Neural cell (in vitro differentiated cells): ENCODE measurements around the gene ARHGEF25. TPM values are rescaled to one million over a fixed set of nuclear protein-coding genes. Genes with fewer than 3 reads are reported as not detected.

Experiments used
- H2AFZ ChIP-seq: fragments of 200-600, 300-800 bp; sonication (generic), shearing (Covaris generic); 2 replicates; pipeline ENCODE4 v1.6.0; 2014; ENCODE audit warnings: low read depth, mild to moderate bottlenecking, antibody characterized with exemption, low read length, moderate library complexity
- H3F3A ChIP-seq: fragments of 200-600 bp; shearing (Covaris generic); 2 replicates; pipeline ENCODE4 v1.6.1; 2016; ENCODE audit warnings: mild to moderate bottlenecking, moderate library complexity, mixed read lengths, antibody characterized with exemption, low read length; ENCODE audit not compliant: insufficient read depth, poor library complexity, severe bottlenecking
- H3K27ac ChIP-seq: fragments of 200-600, 300-800 bp; sonication (generic), shearing (Covaris generic); 2 replicates; pipeline ENCODE4 v1.5.1; 2014; ENCODE audit warnings: mild to moderate bottlenecking, low read length, moderate library complexity
- H3K27me3 ChIP-seq: fragments of 300-800, 200-600 bp; sonication (generic), shearing (Covaris generic); 2 replicates; pipeline ENCODE4 v1.6.0; 2014; ENCODE audit warnings: mild to moderate bottlenecking, low read depth, low read length, moderate library complexity; ENCODE audit not compliant: insufficient read depth
- H3K36me3 ChIP-seq: fragments of 300-800, 200-600 bp; sonication (generic), shearing (Covaris generic); 2 replicates; pipeline ENCODE4 v1.5.1; 2014; ENCODE audit warnings: mild to moderate bottlenecking, antibody characterized with exemption, low read length, moderate library complexity; ENCODE audit not compliant: insufficient read depth
- H3K4me2 ChIP-seq: fragments of 300-800, 200-600 bp; sonication (generic), shearing (Covaris generic); 2 replicates; pipeline ENCODE4 v1.6.0; 2014; ENCODE audit warnings: mild to moderate bottlenecking, low read length
- H3K4me3 ChIP-seq: fragments of 300-800, 200-600 bp; sonication (generic), shearing (Covaris generic); 2 replicates; pipeline ENCODE4 v1.5.1; 2014; ENCODE audit warnings: mild to moderate bottlenecking, low read length, moderate library complexity
- H3K79me2 ChIP-seq: fragments of 200-600 bp; shearing (Covaris generic); replicated peaks from 2 replicates; pipeline ENCODE4 v1.6.0; 2014; ENCODE audit warnings: mild to moderate bottlenecking, low read length, moderate library complexity; ENCODE audit not compliant: insufficient read depth
- H3K9ac ChIP-seq: fragments of 300-800, 200-600 bp; sonication (generic), shearing (Covaris generic); 2 replicates; pipeline ENCODE4 v1.6.1; 2016; ENCODE audit warnings: mild to moderate bottlenecking, low read length, mixed read lengths
- H3K9me2 ChIP-seq: fragments of 200-600 bp; shearing (Covaris generic); 2 replicates; pipeline ENCODE4 v1.6.1; 2016; ENCODE audit warnings: mild to moderate bottlenecking, low read length, mixed read lengths; ENCODE audit not compliant: insufficient read depth
- H3K9me3 ChIP-seq: fragments of 200-600, 300-800 bp; sonication (generic), shearing (Covaris generic); 2 replicates; pipeline ENCODE4 v1.6.1; 2016; ENCODE audit warnings: mild to moderate bottlenecking, mixed run types, low read length, moderate library complexity, mixed read lengths
- H4K20me1 ChIP-seq: fragments of 200-600 bp; shearing (Covaris generic); 2 replicates; pipeline ENCODE4 v1.6.1; 2016; ENCODE audit warnings: mild to moderate bottlenecking, mixed run types; ENCODE audit not compliant: insufficient read depth
- EP300 ChIP-seq: fragments of 450-650 bp; conservative IDR thresholded peaks from 2 replicates; pipeline ENCODE4 v1.6.1; 2014; ENCODE audit warnings: antibody characterized with exemption, mild to moderate bottlenecking, moderate library complexity; ENCODE audit not compliant: poor library complexity, severe bottlenecking
- EZH2 ChIP-seq: fragments of 200-600, 300-800 bp; shearing (Covaris generic), sonication (generic); IDR thresholded peaks from 2 replicates; pipeline ENCODE4 v1.6.1; 2014; ENCODE audit warnings: antibody characterized with exemption, low read length, borderline replicate concordance, mild to moderate bottlenecking; ENCODE audit not compliant: insufficient read depth, poor library complexity, severe bottlenecking
- MXI1 ChIP-seq: fragments of 450-650 bp; conservative IDR thresholded peaks from 2 replicates; pipeline ENCODE4 v1.6.1; 2014; ENCODE audit warnings: antibody characterized with exemption, mild to moderate bottlenecking; ENCODE audit not compliant: poor library complexity, severe bottlenecking
- POLR2AphosphoS5 ChIP-seq: IDR thresholded peaks from 2 replicates; pipeline ENCODE4 v1.6.1; 2012
- RAD21 ChIP-seq: fragments of 450-650 bp; conservative IDR thresholded peaks from 2 replicates; pipeline ENCODE4 v1.6.1; 2014; ENCODE audit warnings: antibody characterized with exemption, mild to moderate bottlenecking, moderate library complexity
- SMC3 ChIP-seq: fragments of 450-650 bp; conservative IDR thresholded peaks from 2 replicates; pipeline ENCODE4 v1.6.1; 2014; ENCODE audit warnings: antibody characterized with exemption, mild to moderate bottlenecking, moderate library complexity; ENCODE audit not compliant: poor library complexity
- TAF1 ChIP-seq: IDR thresholded peaks from 2 replicates; pipeline ENCODE4 v1.6.1; 2012; ENCODE audit warnings: low read depth
- polyA plus RNA-seq: library from polyadenylated mRNA; depleted of rRNA; stranded (reverse); fragments of >200 nt; gene quantifications from 2 replicates; pipeline ENCODE4 v1.2.3, GENCODE V29; 2014
- TF ChIP-seq, protein P1 (sequence below): fragments of 450-650 bp; IDR thresholded peaks from 2 replicates; pipeline ENCODE4 v1.5.1; 2014; ENCODE audit warnings: antibody characterized with exemption, mild to moderate bottlenecking, moderate library complexity; ENCODE audit not compliant: poor library complexity, severe bottlenecking
- TF ChIP-seq, protein P2 (sequence below): IDR thresholded peaks from 2 replicates; pipeline ENCODE4 v1.6.1; 2012; ENCODE audit warnings: borderline replicate concordance

ARHGEF25 gene
- polyA plus RNA-seq, 1 donor from 2014 or later, result 12.9 TPM

DNA sequence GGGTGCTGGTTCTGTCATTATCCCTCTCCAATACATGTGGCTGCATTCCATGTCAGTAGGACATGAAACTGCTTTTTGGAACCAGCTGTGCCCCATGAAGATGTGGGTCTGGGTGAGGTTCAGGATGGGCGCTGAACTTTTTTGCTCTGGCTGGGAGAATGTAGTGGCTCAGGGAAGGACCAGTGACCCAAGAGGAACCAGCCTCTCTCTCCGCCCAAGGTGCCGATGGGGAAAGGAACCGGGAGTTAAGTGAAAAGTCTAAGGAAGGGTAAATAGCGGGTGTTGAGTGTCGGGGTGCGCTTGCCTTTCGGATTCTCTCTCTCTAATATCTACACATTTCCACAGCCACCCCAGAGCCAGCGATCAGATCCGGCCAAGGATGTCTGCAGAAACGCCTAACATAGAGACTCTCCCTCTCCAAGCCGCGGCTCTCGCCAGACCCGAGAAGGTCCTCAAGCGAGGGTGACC lies 7.8 kb downstream of the ARHGEF25 start:
- Histone ChIP-seq H3K4me3 (no peak overlapping the region), H3K9me3 (no peaks in the 10 kb centered on the region), H3K27me3 (peaks cover 61% of the 10 kb centered on the region)

DNA sequence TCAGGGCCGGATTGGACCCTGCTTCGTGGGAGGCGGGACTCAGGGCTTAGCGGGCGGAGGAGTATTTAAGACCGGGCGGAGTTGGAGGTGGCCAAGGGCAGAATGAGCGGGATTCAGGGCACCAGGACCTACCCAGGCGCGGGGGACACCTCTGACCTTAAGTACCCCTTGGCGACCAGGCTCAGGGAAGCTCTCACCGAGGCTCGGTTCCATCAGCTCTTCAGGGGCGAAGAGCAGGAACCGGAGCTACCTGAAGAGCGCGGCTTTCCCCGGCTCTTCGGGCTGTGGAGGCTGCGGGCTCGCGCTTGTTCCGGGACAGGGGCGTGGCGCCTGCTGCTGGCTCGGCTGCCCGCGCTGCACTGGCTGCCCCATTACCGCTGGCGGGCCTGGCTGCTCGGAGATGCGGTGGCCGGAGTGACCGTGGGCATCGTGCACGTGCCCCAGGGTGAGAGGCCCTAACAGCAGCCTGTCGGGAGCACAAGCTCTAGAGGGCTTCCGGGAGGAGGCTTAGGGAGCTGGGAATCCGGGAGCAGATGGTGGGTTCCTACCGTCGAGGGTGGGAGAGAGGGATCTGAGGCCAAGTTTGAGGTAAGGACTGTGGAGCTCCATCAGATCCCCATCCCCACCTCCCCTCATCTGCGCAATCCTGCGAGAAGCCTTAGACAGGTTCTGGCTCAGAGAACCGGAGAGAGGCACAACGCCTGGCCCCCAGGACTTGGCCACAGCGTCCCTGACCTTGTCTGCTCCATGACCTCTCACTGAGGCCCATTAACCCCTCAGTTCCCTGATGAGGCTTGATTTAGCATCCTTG lies 8.4 kb downstream of the ARHGEF25 start:
- H3K36me3 ChIP-seq, result no peaks in the 10 kb centered on the region
- no peaks in the 10 kb centered on the region for H3K9me3 ChIP-seq
- no peaks in the 10 kb centered on the region for H3K9me2 ChIP-seq
- H3K4me2 ChIP-seq, result no peak overlapping the region
- no peak overlapping the region for H3K4me3 ChIP-seq
- H3K27me3 ChIP-seq, result peaks cover 66% of the 10 kb centered on the region
- H3K27ac ChIP-seq, result no peak overlapping the region
- H3K9ac ChIP-seq, result no peak overlapping the region
- no peaks in the 10 kb centered on the region for H3K79me2 ChIP-seq
- TF ChIP-seq, protein P1, sequence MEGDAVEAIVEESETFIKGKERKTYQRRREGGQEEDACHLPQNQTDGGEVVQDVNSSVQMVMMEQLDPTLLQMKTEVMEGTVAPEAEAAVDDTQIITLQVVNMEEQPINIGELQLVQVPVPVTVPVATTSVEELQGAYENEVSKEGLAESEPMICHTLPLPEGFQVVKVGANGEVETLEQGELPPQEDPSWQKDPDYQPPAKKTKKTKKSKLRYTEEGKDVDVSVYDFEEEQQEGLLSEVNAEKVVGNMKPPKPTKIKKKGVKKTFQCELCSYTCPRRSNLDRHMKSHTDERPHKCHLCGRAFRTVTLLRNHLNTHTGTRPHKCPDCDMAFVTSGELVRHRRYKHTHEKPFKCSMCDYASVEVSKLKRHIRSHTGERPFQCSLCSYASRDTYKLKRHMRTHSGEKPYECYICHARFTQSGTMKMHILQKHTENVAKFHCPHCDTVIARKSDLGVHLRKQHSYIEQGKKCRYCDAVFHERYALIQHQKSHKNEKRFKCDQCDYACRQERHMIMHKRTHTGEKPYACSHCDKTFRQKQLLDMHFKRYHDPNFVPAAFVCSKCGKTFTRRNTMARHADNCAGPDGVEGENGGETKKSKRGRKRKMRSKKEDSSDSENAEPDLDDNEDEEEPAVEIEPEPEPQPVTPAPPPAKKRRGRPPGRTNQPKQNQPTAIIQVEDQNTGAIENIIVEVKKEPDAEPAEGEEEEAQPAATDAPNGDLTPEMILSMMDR, result no peak
- TF ChIP-seq SMC3 (no peak), MXI1 (no peak)
- no peak overlapping the region for H2AFZ ChIP-seq
- no peaks in the 10 kb centered on the region for H3F3A ChIP-seq
- H4K20me1 ChIP-seq, result no peaks in the 10 kb centered on the region

More for the DNA sequence above, 7.8 kb downstream of the ARHGEF25 start:
- Histone ChIP-seq H3K36me3 (no peaks in the 10 kb centered on the region), H2AFZ (no peak overlapping the region), H3K9me2 (no peaks in the 10 kb centered on the region), H3K9ac (no peak overlapping the region), H3K27ac (no peak overlapping the region), H4K20me1 (no peaks in the 10 kb centered on the region), H3K79me2 (no peaks in the 10 kb centered on the region), H3K4me2 (no peak overlapping the region), H3F3A (no peaks in the 10 kb centered on the region)
- TF ChIP-seq EZH2 (no peak), MXI1 (no peak), SMC3 (no peak), RAD21 (no peak), EP300 (no peak), POLR2AphosphoS5 (no peak), TAF1 (no peak)
- TF ChIP-seq, protein P1, result no peak
- TF ChIP-seq, protein P2, sequence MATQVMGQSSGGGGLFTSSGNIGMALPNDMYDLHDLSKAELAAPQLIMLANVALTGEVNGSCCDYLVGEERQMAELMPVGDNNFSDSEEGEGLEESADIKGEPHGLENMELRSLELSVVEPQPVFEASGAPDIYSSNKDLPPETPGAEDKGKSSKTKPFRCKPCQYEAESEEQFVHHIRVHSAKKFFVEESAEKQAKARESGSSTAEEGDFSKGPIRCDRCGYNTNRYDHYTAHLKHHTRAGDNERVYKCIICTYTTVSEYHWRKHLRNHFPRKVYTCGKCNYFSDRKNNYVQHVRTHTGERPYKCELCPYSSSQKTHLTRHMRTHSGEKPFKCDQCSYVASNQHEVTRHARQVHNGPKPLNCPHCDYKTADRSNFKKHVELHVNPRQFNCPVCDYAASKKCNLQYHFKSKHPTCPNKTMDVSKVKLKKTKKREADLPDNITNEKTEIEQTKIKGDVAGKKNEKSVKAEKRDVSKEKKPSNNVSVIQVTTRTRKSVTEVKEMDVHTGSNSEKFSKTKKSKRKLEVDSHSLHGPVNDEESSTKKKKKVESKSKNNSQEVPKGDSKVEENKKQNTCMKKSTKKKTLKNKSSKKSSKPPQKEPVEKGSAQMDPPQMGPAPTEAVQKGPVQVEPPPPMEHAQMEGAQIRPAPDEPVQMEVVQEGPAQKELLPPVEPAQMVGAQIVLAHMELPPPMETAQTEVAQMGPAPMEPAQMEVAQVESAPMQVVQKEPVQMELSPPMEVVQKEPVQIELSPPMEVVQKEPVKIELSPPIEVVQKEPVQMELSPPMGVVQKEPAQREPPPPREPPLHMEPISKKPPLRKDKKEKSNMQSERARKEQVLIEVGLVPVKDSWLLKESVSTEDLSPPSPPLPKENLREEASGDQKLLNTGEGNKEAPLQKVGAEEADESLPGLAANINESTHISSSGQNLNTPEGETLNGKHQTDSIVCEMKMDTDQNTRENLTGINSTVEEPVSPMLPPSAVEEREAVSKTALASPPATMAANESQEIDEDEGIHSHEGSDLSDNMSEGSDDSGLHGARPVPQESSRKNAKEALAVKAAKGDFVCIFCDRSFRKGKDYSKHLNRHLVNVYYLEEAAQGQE, result no peak
